ENCODE data around the gene KARS1. TPM values are rescaled to one million over a fixed set of nuclear protein-coding genes. Genes with fewer than 3 reads are reported as not detected.

KARS1 gene
- total RNA-seq, 1 donor from 2014 or later, result 82.0 TPM

DNA sequence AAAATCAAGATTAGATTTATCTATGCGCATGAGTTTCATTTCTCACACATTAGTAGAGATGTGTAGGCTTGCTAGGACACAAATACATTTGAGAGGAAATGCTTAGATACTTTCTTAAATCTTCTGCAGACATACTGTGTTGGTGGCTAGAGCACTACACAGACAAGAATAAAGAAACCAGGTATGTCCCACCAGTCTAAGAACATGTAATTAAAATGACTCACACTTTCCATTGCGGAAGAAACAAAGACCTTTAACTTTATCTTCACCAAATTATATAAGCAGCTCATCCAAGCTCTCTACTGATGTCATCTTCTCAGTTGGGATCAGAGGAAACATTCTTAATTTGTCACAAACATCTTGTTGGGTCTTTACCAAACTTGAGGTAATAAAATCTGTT is 68.7 kb downstream of the KARS1 start:
- intact Hi-C loops (cut with DNase I), result no loop called here
- Histone ChIP-seq H3K27ac (no peak overlapping the region), H3K36me3 (peaks cover 0 to 55% of the 10 kb centered on the region in 2 donors), H3K9me3 (no peaks in the 10 kb centered on the region), H3K4me1 (peaks cover under 1% of the 10 kb centered on the region), H3K27me3 (no peaks in the 10 kb centered on the region), H3K4me3 (no peak overlapping the region)
- TF ChIP-seq POLR2A (IDR thresholded peaks at IDR 0.05) (no peak), POLR2AphosphoS5 (IDR thresholded peaks at IDR 0.05; ENCODE audit: insufficient read depth in 1 of 2, low read depth in 1 of 2) (no peak)
- TF ChIP-seq, protein P1, sequence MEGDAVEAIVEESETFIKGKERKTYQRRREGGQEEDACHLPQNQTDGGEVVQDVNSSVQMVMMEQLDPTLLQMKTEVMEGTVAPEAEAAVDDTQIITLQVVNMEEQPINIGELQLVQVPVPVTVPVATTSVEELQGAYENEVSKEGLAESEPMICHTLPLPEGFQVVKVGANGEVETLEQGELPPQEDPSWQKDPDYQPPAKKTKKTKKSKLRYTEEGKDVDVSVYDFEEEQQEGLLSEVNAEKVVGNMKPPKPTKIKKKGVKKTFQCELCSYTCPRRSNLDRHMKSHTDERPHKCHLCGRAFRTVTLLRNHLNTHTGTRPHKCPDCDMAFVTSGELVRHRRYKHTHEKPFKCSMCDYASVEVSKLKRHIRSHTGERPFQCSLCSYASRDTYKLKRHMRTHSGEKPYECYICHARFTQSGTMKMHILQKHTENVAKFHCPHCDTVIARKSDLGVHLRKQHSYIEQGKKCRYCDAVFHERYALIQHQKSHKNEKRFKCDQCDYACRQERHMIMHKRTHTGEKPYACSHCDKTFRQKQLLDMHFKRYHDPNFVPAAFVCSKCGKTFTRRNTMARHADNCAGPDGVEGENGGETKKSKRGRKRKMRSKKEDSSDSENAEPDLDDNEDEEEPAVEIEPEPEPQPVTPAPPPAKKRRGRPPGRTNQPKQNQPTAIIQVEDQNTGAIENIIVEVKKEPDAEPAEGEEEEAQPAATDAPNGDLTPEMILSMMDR (IDR thresholded peaks at IDR 0.05), result no peak
- no peak for DNase-seq (ENCODE audit: extremely low spot score in 2 of 2)

DNA sequence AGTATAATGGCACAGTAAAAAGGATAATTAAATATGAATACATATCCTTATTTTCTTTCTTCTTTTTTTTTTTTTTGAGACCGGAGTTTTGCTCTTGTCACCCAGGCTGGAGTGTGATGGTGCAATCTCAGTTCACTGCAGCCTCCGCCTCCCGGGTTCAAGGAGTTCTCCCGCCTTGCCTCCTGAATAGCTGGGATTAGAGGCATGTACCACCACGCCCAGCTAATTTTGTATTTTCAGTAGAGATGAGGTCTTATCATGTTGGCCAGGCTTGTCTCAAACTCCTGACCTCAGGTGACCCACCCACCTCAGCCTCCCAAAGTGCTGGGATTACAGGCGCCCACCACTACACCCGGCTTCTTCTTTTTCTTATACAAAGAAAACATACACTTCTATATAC is 69.3 kb downstream of the KARS1 start:
- Histone ChIP-seq H3K4me1 (peaks cover 5% of the 10 kb centered on the region), H3K36me3 (peaks cover 0 to 60% of the 10 kb centered on the region in 2 donors), H3K27ac (no peak overlapping the region), H3K9me3 (no peaks in the 10 kb centered on the region), H3K27me3 (no peaks in the 10 kb centered on the region), H3K4me3 (no peak overlapping the region)
- intact Hi-C loops (cut with DNase I), result no loop called here
- TF ChIP-seq POLR2A (IDR thresholded peaks at IDR 0.05) (no peak), POLR2AphosphoS5 (IDR thresholded peaks at IDR 0.05; ENCODE audit: insufficient read depth in 1 of 2, low read depth in 1 of 2) (no peak)
- TF ChIP-seq, protein P1 (IDR thresholded peaks at IDR 0.05), result no peak
- DNase-seq (ENCODE audit: extremely low spot score in 2 of 2), result no peak

Other genes with a start within 250 kb of the KARS1 start
- 45.7 TPM for gene CFDP1, start 214.2 kb downstream of the KARS1 start, total RNA-seq
- 21.9 TPM for gene TMEM170A, start 183.0 kb downstream of the KARS1 start, total RNA-seq
- gene CHST6, start 152.2 kb downstream of the KARS1 start, total RNA-seq, result 0.25 TPM
- gene CHST5, start 111.6 kb downstream of the KARS1 start, total RNA-seq, result not detected
- gene TMEM231, start 91.4 kb downstream of the KARS1 start, total RNA-seq, result 6.9 TPM
- gene GABARAPL2, start 81.3 kb downstream of the KARS1 start, total RNA-seq, result 86.4 TPM
- 44.4 TPM for gene ADAT1, start 24.4 kb downstream of the KARS1 start, total RNA-seq
- 65.1 TPM for gene TERF2IP, start 108 bp upstream of the KARS1 start, total RNA-seq
- gene CPHXL2, start 29.3 kb upstream of the KARS1 start, total RNA-seq, result not detected
- not detected for gene DUXB, start 53.8 kb upstream of the KARS1 start, total RNA-seq
- not detected for gene CPHXL, start 78.8 kb upstream of the KARS1 start, total RNA-seq